NB4 (cell line): Measurements from ENCODE around the gene SCG2.

ENCODE experiments used
- CTCF ChIP-seq: IDR thresholded peaks from one replicate; pipeline ENCODE4 v1.5.1; 2012; ENCODE audit warnings: low read depth, low read length
- TF ChIP-seq, protein P1 (sequence below): IDR thresholded peaks from 2 replicates; pipeline ENCODE4 v1.6.1; 2011; ENCODE audit warnings: low read depth, low read length

GRCh38 chr2:223632826-223633225, 30.7 kb upstream of the SCG2 start:
- TF ChIP-seq CTCF = no peak
- TF ChIP-seq, protein P1, sequence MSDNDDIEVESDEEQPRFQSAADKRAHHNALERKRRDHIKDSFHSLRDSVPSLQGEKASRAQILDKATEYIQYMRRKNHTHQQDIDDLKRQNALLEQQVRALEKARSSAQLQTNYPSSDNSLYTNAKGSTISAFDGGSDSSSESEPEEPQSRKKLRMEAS = no peak
